Endometrium (tissue), 2 donors: Measurements from ENCODE around the gene CLEC10A.
"Not testable (repeated sequence)": the region's sequence is repeated elsewhere in the genome, so short reads cannot be mapped to it uniquely, and the experiment has no call there.

ENCODE experiments used
- FAIRE-seq: peaks from 2 replicates; lab custom pipeline; 2012; peaks lifted over from hg19 to GRCh38; lab: Jason Lieb, UNC
- donor health status: control.
- donor health status: control.

The CLEC10A gene

DNA sequence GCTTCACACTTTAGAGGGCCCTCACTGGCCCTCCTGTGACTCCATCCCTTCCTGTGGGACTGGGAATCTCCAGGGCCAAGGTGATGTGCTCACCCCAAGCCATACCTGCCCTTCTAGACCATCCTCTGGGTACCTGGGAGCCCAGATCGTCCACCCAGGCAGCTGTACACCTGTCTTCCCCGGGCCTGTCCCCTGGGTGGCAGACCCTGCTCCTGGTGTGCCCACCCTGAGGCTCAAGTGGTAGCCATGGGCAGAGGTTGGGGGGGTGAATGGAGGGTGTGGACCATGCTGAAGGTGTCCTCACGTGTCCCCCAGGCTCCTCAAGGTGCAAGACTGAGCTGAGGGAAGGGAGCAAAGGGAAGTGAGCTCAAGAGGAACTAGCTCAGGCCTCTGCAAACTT lies 9.3 kb downstream of the CLEC10A start:
- FAIRE-seq, result no peak

DNA sequence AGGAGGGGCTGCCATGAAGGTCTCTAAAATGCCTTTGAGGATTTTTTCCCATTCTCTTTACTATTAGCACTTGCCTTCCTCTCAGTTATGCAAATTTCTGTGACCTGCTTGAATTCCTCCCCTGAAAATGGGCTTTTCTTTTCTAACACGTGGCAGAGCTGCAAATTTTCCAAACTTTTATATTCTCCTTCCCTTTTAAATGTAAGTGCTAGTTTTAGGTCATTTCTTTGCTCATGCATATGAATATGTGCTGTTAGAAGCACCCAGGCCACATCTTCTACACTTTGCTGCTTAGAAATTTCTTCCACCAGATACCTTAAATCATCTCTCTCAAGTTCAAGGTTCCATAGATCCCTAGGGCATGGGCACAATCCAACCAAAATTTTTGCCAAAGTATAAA lies 11.8 kb downstream of the CLEC10A start:
- FAIRE-seq, result no peak

- no peak for FAIRE-seq
Observed at GRCh38 chr17:7067198-7067597, 12.9 kb downstream of the CLEC10A start.

DNA sequence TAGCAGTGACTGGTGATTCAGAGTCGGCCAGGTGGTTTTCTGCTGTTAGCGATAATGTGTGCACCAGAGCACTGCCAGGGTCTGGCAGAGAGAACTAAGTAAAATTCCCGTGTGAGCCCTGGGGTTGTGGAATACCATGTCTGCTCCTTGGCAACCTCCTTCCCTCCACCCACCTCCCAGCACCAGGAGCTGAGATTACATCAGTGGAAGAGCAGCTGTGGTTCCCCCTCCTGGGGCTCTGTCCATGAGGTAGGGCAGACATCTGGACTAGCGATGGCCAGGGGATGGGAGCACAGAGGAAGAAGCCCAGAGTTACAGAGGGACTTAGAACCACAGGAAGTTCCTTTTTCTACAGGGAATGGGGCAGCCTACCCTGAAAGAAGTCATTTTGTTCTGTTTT lies 15.8 kb downstream of the CLEC10A start:
- no peak for FAIRE-seq

GRCh38 chr17:7063518-7064094 lies 16.4 kb downstream of the CLEC10A start:
- no peak for FAIRE-seq

- no peak for FAIRE-seq
Observed at GRCh38 chr17:7060165-7060891, 19.7 kb downstream of the CLEC10A start.

- no peak for FAIRE-seq
Observed at GRCh38 chr17:7058831-7059447, 21.1 kb downstream of the CLEC10A start.

DNA sequence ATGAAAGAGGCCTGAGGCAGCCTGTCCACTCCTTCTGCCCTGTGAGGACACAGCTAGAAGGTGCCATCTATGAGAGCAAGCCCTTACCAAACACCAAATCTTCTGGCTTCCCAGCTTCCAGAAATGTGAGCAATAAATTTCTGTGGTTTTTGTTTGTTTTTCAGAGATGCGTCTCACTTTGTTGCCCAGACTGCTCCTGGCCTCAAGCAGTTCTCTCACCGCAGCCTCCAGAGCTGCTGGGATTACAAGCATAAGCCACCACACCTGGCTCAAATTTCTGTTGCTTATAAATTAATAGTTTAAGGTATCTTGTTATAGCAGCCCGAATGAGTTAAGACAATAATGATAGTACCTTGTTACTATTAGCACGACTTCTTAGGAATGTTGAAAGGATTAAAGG lies 23.7 kb downstream of the CLEC10A start:
- FAIRE-seq, result no peak

DNA sequence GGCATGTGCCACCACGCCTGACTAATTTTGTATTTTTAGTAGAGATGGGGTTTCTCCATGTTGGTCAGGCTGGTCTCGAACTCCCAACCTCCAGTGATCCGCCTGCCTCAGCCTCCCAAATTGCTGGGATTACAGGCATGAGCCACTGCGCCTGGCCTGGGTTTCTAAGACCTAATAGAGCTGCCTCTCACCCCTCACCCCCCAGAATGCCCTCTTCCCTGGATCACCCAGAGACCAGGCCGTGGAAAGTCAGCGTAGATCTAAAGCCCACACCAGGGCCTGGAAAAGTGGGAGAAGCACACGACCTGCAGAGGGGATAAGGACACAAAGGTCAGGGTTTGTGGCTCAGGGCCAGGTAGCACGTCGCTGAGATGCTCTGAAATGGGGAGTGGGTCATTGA lies 29.5 kb downstream of the CLEC10A start:
- FAIRE-seq, result not testable (repeated sequence)

DNA sequence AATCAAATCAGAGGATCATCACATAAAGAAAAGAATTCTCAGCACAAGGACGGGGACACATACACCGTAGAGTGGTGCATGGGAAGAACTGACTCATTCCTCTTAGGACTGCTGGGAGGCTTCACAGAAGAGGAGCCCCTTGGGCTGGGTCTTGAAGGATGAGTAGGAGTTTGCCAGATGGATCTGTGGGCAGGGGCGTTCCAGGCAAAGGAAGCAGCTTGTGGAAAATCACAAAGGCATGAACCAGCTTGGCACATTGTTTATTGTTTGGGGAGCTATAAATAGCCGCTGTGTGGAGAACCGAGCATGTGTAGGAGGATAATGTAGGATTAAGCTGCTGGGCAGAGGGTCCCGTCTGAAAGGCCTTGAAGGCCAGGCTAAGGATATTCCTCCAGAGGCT lies 31.1 kb downstream of the CLEC10A start:
- FAIRE-seq, result no peak

- no peak for FAIRE-seq
Observed at GRCh38 chr17:7047566-7047965, 32.5 kb downstream of the CLEC10A start.

GRCh38 chr17:7046725-7047397 lies 33.2 kb downstream of the CLEC10A start:
- not testable (repeated sequence) for FAIRE-seq

DNA sequence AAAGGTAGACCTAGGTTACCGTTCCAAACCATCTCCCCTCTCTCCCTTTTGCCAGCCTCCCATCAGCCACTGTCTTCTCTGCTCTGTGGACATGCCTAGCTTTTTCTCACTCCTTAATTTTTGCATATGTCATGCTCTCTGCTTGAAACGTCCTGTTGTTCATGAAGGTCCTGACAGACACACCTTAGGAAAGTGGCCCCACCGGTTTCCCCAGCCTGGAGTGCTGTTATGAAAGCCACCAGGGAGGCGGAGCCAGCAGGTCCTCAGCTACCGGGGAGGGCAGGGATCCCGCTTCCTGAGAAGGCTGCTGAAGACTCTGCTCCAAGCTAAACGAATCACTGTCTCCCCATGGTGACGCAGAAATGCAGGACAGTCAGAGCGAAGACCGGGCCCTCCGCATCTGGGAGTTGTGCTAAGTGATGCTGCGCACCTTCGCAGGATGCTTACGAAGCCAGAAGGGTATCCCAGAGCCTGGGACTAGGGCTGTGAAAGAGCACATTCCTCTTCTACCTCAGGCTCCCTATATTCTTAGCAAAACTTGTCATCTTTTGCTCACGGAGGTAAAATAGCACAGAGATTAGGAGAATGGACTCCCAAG lies 33.8 kb downstream of the CLEC10A start:
- no peak for FAIRE-seq

DNA sequence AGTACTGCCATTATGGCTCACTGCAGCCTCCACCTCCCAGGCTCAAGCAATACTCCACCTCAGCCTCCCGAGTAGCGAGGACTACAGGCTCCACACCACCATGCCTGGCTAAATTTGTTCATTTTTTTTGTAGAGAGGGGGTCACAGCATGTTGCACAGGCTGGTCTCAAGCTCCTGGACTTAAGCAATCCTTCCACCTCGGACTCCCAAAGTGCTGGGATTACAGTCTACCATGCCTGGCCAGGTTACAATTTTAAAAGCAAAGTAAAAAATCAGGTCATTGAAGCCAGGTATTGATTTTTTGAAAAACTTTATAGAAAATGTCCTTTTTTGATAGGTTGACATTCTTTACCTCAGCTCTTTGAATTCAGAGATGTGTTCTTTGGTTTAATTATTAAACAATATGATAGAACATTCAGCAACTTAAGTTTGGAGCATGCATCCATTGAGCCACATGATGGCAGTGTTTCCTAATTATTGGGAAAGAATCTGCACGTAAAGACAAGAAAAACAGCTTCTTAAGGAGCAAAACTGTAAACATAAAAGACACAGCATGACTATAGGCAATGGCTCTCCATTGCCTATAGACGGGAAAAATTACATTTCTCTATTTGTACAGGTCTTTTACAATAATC lies 34.4 kb downstream of the CLEC10A start:
- peak; percentile 86 for FAIRE-seq

DNA sequence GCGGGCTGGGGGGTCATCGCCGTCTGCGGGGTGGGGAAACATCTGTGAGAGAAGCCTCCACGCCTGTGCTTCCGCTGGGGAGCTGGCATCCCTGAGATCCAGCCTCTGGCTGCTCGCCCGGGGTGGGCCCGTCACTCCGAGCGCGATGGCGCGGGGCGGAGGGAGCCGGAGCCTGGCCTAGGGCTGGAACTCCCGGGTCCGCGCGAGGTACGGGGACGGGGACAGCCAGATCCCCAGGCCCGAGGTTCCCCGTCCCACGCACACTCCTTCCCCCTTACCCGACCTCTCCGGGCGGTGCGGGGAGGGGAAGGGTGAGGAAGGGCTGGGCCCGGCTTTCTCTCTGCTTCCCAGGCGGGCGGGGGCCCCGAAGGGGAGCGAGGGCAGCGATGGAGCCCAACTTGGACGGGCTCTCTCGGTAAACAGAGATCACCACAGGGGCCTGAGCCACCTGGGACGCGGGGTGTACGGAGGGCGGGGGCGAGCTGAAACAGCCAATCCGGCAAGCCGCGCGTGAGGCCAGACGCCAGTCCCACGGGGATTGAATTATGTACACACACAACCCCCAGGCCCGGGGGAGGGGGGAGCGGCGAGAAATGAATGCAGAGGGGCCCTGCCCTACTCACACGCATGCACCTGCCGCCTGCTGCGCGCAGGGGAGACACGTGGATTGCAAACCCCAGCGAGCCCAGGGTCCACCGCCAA lies 36.4 kb downstream of the CLEC10A start, which contains the start of gene SLC16A11:
Gene SLC16A11 (minus strand): TSS at position 596 of the 702 bp plus-strand sequence. CDS start 579 bp downstream, at position 17.
- FAIRE-seq, result no peak

GRCh38 chr17:7043182-7043496 lies 36.9 kb downstream of the CLEC10A start:
- no peak for FAIRE-seq

GRCh38 chr17:7042501-7043181 lies 37.4 kb downstream of the CLEC10A start:
- no peak for FAIRE-seq

- FAIRE-seq, result no peak
Observed at GRCh38 chr17:7041607-7042500, 38.2 kb downstream of the CLEC10A start.

GRCh38 chr17:7039832-7040231 lies 40.2 kb downstream of the CLEC10A start:
- FAIRE-seq, result no peak
